HG03175 (cell line): ENCODE results near the gene AKT2.
A peak's percentile ranks its signal among the peaks of the same experiment; 100 is the strongest.
"Not testable (repeated sequence)": the region's sequence is repeated elsewhere in the genome, so short reads cannot be mapped to it uniquely, and the experiment has no call there.

Experiments used
- ATAC-seq: cut with Tn5 transposase; IDR thresholded peaks from one replicate; pipeline ENCODE4 v1.9.1; 2021; ENCODE audit warnings: mild to moderate bottlenecking, moderate library complexity; ENCODE audit not compliant: unreplicated experiment

AKT2 gene

GRCh38 chr19:40221858-40222619 lies 63.1 kb downstream of the AKT2 start:
- ATAC-seq = peak; percentile 64

- ATAC-seq = no peak
These were observed 64.5 kb downstream of the AKT2 start for GRCh38 chr19:40220674-40221073.

- ATAC-seq = no peak
These were observed 65.3 kb downstream of the AKT2 start for GRCh38 chr19:40219721-40220276.

- ATAC-seq = not testable (repeated sequence)
These were observed 66.1 kb downstream of the AKT2 start for GRCh38 chr19:40219029-40219428.

GRCh38 chr19:40217934-40218890 lies 66.9 kb downstream of the AKT2 start, which contains the start of gene TTC9B:
Gene TTC9B, minus strand, starts transcription at chr19:40218384. Its CDS starts 3 bp downstream, at chr19:40218381.
- ATAC-seq = no peak

- ATAC-seq = no peak
These were observed 67.9 kb downstream of the AKT2 start for GRCh38 chr19:40217027-40217810.

GRCh38 chr19:40216777-40217026 lies 68.4 kb downstream of the AKT2 start:
- no peak for ATAC-seq

- ATAC-seq = no peak
These were observed 69.0 kb downstream of the AKT2 start for GRCh38 chr19:40216013-40216776.

GRCh38 chr19:40214936-40215335 lies 70.2 kb downstream of the AKT2 start:
- no peak for ATAC-seq

- ATAC-seq = no peak
These were observed 71.1 kb downstream of the AKT2 start for GRCh38 chr19:40213882-40214570.

GRCh38 chr19:40213251-40213829 lies 71.8 kb downstream of the AKT2 start:
- ATAC-seq = no peak

GRCh38 chr19:40210889-40211288 lies 74.3 kb downstream of the AKT2 start:
- no peak for ATAC-seq

- ATAC-seq = no peak
These were observed 76.5 kb downstream of the AKT2 start for GRCh38 chr19:40208602-40209001.

GRCh38 chr19:40205760-40206159 lies 79.4 kb downstream of the AKT2 start:
- no peak for ATAC-seq

- ATAC-seq = no peak
These were observed 80.8 kb downstream of the AKT2 start for GRCh38 chr19:40204381-40204780.

- no peak for ATAC-seq
These were observed 84.6 kb downstream of the AKT2 start for GRCh38 chr19:40200341-40201099.

- no peak for ATAC-seq
These were observed 86.7 kb downstream of the AKT2 start for GRCh38 chr19:40198272-40198990.

- no peak for ATAC-seq
These were observed 91.6 kb downstream of the AKT2 start for GRCh38 chr19:40193587-40193849.
